Left hindlimb (tissue), 1 donor: ENCODE results near the gene VAV2.

Source experiments
- DNase-seq: peaks from one replicate; pipeline ENCODE4 v3.0.0-alpha.2; 2018

Gene VAV2

GRCh38 chr9:133888809-133889491 is 103.2 kb downstream of the VAV2 start:
- DNase-seq, result no peak

GRCh38 chr9:133888048-133888808 is 103.9 kb downstream of the VAV2 start:
- DNase-seq, result no peak

DNA sequence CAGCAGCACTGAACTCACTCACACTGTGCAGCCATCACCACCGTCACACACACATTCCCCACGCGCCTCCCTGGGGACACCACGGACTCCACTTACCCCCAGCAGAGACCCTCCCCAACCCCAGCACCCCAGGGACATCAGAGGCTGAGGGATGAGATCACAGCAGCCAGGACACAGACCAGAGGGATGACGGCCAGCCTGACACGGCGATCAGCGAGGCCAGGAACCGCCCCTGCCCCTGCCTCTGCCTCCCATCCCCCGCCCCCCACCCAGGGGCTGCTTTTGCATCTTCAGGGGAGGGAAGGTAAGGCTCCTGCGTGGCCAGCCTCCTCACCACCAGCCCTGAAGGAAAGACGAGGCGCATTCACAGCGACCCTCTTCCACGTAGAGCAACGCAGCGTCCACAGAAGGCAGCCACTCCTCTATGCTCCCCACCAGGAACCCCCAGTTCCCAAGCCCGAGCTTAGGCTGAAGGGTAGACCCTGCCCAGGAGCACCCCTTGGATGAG is 104.5 kb downstream of the VAV2 start:
- DNase-seq, result no peak

- DNase-seq, result no peak
Observed at GRCh38 chr9:133886563-133887501, 105.3 kb downstream of the VAV2 start.

DNA sequence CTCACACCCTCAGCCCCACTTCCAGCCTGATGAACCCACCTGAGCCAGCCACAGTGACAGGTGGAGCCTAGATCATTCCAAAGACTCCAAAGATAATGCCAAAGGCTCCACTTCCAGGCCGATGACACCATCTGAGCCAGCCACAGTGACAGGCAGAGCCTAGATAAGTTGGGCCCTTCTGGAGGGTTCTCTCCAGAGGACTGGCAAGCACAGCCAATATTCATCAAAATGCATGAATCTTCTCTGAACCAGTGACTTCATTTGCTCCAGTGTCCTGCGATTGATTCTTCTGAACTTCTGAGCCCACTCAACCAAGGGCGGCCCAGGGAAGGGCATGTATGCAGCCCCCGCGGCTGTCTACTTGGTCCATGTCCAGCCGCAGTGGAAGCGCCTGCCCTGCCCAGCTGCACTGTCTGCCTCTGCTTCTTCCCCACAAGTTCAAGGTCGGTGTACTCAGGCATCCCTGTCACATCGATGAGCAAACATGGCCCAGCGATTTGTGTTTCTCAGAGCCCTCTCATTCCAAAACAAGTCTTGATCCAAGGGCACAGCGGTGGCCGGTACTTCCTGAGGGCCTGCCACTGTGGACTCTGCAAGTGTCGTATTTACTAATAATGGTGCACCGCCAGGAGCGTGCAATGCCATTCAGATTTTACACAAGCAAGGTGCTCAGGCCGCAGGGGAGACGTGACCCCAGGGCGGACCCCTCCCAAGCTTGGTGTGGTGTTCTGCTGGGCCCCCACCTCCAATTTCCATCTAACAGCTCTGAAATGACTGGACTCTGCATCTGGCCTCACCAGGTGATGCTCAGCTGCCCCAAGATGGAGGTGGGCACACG is 107.0 kb downstream of the VAV2 start:
- DNase-seq, result no peak

DNA sequence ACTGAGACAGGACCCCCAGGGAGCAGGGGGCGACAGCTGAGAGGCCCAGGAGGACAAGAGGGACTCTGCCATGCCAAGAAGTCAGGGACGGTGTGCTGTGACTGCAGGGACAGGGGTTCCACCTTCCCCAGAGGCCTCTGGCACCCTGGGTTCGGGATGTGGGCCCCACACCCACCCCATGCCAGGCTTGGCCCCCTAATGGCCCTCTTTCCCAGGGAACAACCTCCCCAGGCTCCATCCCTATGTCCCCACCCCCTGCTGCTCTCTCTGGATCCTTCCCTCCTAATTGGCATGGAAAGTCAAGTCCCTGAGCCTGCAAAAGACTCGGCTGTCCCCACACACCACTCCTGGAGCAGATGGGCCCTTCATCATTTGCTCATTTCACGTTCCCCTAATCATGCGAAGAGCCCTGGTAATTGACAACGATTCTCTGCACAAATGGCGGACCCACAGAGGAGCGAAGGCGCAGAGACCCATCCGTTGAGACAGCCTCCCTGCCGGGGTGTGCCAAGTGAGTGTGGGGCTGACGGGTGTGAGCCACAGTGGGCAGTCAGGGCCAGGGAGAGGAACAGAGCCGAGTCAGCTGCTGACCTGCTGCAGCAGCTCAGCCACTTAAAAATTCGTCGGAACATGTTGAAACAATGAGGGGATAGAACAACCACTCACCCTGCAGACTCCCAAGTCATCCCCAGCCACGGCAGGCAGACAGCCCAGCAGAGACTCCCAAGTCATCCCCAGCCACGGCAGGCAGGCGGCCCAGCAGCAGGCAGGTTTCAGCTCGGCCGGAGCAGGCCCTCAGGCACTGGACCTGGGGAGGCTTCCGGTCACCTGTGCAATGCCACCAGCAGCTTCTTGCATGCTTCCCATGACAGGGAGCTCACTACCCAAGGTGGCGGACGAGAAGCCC is 109.0 kb downstream of the VAV2 start:
- no peak for DNase-seq

DNA sequence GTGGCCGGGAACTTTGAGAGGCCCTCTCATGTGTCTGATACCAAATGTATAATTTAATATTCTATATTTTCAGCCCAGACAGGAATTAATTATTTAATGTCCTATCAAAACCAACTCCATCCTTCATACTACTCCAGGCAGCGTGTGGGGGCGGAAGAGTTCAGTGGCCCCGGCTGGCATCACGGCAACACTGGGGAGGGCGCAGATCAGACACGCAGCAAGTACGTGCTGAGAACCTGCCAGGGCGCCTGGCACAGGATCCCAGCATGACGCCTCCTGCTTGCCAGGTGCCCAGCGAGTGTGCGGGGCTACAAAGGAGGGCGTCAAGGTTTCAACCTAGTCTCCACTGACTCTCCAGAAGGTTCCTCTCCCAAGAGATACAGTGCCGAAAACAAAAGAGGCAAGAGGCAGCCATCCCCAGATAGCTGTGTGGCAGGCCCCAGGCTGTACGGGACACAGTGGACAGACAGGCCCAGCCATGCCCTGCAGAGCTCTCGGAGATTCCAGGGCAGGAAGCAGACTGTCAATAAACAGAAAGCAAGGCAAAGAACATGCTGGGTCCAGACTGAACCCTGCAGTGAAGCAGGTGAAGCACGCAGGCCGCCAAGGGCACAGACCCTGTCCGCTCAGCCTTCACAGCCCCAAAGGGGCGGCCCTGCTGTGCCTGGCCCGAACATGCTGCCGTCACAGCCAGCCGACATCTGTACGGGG is 110.3 kb downstream of the VAV2 start:
- no peak for DNase-seq

DNA sequence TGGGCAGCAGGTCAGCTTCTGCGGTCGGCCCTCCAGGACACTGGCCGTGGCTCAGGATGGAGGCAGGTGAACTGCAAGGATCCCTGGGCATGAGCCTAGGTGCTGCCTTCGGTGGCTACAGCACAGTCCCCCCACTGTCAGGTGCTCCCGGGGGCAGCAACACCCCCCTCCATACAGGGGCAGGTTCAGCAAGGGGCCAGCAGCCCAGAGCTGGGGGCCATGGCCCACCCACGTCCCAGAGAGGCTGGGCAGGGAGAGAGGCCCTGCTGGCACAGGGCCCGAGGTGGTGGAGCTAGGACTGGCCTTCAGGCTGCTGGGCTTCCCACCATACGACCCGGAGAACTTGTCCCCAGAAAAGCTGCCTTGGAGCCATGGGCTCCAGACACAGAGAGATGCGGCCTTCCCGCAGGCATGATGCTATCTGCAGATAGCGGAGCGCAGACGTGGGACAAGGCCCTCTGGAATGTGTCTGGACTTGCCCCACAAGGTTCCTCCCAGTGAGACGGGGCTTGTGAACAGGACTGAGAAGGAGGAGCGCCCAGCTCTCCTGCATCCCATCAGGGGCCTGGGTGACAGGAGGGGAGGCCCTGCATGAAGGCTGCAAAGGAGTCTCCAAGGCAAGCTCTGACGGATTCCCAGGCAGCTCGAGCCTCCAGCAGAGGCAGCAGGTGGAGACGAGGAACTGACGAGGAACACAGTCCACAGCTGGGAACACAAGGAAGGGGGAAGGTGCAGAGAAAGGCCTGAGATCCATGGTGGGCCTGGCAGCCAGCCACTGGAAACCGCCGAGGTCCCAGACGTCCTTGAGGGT is 111.1 kb downstream of the VAV2 start:
- DNase-seq, result no peak

- no peak for DNase-seq
Observed at GRCh38 chr9:133880136-133880535, 112.0 kb downstream of the VAV2 start.

DNA sequence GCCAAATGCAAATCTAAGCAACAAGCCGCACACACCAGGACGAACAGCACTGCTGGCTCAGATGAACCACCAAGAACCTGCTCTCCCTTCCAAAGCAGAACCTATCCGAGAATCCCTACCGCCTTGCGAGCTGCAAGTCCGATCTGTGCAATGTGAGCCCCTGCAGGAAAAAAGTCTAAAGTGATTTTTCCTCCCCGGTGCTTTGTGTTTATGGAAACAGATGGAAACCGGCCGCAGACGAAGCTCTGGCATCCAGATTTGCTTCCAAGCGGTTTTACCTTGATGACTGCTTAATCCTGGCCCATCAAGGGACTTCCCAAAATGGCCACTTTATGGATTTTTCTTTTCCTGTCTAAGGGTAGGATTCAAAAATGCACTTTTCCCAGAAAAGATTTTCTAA is 112.5 kb downstream of the VAV2 start:
- DNase-seq, result no peak

- no peak for DNase-seq
Observed at GRCh38 chr9:133878402-133878801, 113.7 kb downstream of the VAV2 start.

DNA sequence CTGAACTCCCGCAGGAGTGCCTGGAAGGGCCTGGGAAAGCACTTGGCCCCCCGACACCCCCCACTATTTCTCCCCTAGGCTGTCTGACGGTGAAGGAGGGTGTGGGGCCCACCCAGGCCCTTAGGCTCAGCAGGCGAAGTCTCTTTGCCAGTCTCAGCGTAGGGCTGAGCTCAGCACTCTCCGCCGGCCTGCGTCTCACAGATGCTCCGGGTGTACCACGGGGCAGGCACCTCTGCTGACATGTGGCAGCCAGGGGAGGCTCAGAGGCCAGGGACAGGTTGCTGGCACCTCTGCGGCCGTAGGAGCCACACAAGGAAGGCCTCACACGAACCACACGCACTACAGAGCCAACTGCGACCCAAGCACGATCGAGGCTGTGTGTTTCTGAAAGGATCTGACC is 114.2 kb downstream of the VAV2 start:
- DNase-seq, result no peak

GRCh38 chr9:133877327-133877726 is 114.8 kb downstream of the VAV2 start:
- no peak for DNase-seq

GRCh38 chr9:133876836-133877235 is 115.3 kb downstream of the VAV2 start:
- no peak for DNase-seq

GRCh38 chr9:133876144-133876543 is 116.0 kb downstream of the VAV2 start:
- DNase-seq, result no peak

DNA sequence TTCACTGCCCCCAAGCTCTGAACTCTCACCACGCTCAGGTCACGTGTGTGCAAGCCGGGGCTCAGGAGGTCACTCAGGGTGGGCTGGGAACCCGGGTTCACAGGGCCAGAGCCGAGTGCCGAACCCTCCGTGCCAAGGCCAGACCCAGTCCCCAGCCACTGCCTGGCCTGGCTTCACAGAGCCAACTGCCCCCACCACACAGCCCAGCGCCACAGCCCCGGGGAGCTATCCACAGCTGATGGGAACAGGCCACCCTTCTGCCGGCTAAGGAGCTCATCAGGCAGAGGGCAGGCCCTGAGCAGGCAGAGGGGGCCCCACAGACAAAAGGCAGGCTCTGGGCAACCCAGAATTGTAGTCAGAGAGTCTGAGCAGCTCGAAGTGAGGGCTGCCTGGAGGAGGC is 117.0 kb downstream of the VAV2 start:
- DNase-seq, result no peak

GRCh38 chr9:133874659-133875058 is 117.5 kb downstream of the VAV2 start:
- no peak for DNase-seq

DNA sequence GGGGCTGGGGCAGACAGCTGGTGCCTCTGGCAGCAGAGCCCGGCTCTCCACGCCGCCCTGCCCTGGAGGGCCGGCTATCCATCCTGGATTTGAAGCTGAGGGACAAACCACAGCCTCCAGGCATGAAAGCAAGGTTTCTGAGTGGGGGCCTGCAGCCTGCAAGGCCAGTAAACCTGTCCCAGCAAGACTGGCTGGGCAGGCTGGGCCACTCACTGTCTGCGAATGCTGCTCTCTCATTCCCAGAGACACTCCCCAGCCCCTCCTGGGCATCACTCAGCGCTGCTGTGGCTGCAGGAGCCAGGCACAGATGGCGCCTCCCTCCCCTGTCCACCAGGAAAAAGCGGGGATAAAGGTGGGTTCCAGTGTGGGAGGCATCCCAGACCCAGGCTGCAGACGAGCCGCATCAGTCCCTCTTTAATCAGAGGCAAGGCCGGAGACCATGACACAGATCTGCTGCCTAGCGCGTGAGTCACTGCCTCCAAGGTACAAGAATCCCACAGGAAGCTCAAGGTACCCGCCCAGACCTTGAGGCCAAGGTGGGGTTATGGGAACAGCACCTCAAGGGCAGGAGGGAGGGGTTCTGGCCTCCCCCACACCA is 118.0 kb downstream of the VAV2 start:
- no peak for DNase-seq

DNA sequence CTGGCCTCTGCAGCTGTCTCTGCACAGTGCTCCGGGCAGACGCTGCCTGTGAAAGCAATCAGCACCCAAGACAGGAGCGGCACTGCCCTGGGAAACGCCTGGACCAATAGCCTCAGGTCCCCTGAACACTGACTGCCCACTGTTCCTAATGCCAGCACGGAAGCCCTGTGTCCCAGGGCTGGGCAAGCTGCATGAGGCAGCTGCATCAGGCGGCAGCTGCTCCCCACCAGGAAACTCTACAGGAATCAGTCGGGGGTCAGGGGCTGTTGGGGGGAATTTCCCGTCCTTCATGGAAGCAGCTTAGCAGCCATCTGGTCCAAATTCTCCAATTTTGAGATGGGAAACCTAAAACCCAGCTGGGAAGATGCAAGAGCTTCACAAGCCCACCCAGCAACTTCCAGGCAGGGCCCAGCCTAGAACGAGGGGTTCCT is 118.6 kb downstream of the VAV2 start:
- peak; percentile 71 for DNase-seq
